ENCODE data around the gene OLFM3.

GRCh38 chr1:101884621-101885020, 112.1 kb downstream of the OLFM3 start:
- TF ChIP-seq CTCF (IDR thresholded peaks at IDR 0.05) (no peak), POLR2A (IDR thresholded peaks at IDR 0.05) (no peak)

Data from lower leg skin (tissue), 3 donors.